Medulla oblongata (tissue), 1 donor: ENCODE results near the gene BBS7.
A peak's percentile ranks its signal among the peaks of the same experiment; 100 is the strongest.

Source experiments
- DNase-seq: peaks from one replicate; pipeline ENCODE4 v3.0.0-alpha.2; 2015; ENCODE audit errors: extremely low spot score

BBS7 gene

GRCh38 chr4:121827853-121828252 lies 42.4 kb downstream of the BBS7 start:
- DNase-seq, result no peak

DNA sequence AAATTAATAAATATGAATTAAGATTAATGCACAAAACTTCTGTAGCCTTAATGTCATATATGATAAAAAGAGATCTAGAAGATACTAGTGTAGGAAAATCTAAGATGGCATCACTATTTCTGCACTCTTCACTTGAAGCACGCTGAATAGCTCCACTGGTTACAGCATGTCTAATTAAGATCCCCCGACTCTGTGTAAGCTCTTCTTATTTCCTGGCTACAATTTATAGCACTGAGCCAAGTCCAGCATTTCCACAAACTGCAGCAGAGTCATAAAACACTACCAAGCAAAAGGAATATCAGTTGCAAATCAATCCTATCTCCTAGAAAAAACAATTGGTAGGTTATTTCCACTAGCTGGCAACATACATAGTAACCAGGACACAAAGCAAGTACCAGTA lies 45.3 kb downstream of the BBS7 start:
- DNase-seq, result peak; percentile 15

DNA sequence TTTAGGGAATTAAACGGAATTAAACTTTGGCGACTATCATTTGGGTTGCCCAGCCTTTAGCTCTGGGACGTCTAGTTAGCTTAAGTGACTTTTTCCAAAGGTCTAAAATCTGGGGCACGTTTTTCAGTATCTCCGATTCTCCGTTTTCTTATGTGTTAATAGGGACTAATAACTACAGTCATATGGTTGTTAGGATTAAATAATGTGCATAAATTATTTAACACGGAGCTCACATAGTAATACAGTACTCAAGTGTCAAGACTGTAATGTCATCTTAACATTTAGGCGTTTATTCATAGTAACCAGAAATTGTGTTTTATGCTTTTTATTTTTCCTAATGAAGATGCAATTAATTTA lies 46.1 kb downstream of the BBS7 start:
- no peak for DNase-seq

DNA sequence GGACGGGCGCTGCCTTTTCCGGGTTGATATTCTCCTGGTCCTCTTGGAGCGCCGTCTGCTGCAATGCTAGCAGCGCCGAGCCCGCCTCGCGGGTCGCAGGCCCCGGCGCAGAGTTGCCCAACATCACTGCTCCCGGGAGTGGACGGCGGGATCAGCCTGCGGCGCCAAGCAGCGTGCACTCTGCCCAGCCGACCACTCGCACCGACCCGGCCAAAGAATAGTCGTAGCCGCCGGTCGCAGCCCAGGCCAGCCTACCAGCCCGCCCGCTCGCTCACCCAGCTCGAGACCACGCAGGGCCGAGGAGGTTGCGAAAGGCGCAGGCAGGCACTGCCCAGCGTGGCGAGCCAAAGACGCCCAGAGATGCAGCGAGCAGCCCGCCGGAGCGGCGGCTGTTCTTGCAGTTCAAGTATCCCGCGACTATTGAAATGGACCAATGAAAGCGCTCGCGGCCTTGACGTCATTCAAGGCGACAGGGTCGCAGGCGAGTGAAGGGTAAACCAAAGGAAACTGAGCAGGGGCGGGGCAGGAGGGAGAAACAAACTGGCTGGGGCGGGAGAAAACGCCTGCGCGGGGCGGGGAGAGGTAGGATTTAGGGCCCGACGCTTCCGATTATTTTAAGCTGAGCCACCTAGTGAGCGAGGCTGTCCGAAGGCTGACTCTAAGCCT lies 46.6 kb downstream of the BBS7 start, which contains the start of gene CCNA2:
Gene CCNA2, minus strand, starts transcription at position 379 of the 666 bp plus-strand sequence. Its CDS starts 255 bp downstream, at position 124.
- peak; percentile 98 for DNase-seq

- no peak for DNase-seq
These were observed 47.3 kb downstream of the BBS7 start for GRCh38 chr4:121822796-121823504.

DNA sequence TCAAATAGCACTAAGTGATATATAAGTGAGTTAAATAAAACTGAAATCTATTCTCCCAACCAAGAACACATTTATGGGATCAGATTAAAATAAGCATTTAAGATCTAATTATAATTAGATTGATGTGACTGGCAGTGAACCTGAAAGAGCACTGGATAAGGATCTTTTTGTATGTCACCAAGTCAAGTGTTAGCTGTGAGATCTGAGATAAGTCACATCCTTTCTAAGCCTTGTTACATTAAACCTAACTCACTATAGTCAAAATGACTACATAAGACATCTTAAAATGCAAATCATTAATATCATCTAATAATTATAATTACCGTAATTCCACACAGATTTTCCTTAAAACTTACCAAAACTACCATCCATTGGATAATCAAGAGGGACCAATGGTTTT lies 48.2 kb downstream of the BBS7 start:
- DNase-seq, result no peak

DNA sequence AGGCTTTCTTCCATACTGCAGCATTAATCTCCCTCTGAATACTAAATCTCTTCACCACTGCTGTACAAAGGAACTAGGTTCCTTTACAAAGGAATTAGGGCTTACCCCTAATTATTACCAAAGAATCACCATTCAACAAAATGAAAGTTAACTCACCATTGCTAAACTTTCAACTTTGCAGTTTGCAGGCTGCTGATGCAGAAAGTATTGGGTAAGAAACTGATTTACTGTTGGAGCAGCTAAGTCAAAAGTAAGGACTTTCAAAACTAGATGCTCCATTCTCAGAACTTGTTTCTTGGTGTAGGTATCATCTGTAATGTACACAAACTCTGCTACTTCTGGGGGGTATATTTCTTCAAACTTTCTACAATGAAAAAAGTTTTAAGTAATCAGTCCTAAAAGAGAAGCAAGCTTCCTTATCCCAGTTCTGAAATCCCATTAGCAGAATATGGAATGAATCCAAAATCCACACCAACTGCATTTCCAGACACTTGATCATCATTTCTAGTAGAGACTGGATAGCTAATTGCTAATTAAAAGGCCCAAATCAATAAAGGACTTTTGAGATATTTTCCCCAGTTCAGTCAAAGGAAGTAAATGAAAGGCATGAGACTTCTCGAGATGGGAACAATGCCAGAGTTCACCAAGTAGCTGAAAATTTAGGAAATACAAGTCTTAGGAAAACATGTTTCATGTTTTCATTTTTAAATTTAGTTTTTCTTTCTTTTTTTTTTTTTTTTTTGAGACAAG lies 50.9 kb downstream of the BBS7 start:
- DNase-seq, result no peak

DNA sequence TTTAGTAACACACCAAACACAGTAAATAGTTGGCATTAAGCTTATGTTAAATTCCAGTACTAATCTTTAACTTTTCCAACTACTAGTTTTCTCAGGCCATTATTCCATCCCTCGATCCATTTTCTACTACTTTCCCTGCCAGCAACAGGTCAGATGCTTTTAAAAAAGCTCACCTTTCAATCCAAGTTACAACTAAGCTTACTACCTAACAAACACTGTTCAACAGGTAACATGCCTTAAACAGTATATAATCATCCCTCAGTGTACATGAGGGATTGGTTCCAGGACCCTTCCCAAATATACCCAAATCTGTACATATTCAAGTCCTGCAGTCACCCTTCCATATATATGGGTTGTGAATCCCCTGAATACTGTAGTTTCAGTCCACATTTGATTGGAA lies 52.1 kb downstream of the BBS7 start:
- DNase-seq, result no peak

- no peak for DNase-seq
These were observed 52.6 kb downstream of the BBS7 start for GRCh38 chr4:121817701-121818100.

- no peak for DNase-seq
These were observed 53.3 kb downstream of the BBS7 start for GRCh38 chr4:121817006-121817405.

DNA sequence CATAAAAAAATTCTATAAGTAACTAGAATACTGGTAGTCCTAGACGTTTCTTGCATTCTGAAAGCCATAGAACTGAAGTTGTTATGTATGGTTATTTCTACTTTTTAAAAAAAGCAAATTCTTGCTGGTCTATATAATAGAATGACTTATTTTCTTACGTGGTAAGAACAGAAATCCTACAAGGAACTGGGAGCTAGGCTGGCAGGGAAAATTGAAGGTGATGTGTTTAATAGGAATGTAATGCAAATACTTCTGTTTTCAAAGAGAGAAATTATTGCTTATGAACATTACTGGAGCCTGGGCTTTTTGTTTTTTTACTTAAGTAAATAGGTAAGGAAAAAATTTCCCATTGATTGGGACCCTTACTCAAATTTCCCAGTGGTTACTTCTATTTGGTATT lies 55.5 kb downstream of the BBS7 start:
- DNase-seq, result no peak

DNA sequence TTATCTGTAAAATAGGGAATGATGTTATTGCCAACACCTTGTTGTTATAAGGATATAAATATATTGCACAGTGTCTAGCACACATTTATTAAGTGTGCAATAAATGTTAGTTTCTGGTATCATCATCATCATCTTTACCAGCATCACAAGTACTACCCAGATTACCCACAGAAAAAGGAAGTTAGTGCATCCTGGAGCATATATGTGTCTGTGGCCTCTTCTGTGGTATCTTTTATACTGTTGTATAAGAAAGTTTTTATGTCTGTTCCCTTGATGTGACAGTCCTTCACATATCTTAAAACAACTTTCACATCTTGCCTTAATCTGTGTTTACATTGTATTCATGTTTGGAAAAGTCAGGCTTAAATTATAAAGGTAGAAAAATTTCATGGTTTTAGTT lies 59.2 kb downstream of the BBS7 start:
- no peak for DNase-seq

- no peak for DNase-seq
These were observed 63.9 kb downstream of the BBS7 start for GRCh38 chr4:121806411-121806810.

DNA sequence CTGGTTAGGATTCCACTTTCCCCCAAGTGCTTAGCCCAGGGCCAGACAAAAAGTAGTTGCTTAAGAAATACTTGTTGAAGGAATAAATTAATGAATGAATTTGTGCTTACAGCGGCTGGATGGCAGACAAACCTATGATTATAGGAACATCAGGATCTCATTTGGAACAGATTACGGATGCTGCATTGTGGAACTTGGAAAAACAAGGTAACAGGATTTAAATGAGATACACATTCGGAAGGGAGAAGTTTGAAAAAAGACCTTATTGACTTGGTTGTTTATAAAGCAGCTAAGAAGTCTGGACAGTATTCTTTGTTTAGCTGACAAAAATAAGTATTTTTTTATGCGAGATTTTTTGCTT lies 68.6 kb downstream of the BBS7 start:
- no peak for DNase-seq

GRCh38 chr4:121800961-121801714 lies 69.1 kb downstream of the BBS7 start, which contains the start of gene EXOSC9:
EXOSC9 (plus strand) TSS chr4:121801323; CDS start chr4:121801425, 102 bp downstream.
- peak; percentile 95 for DNase-seq

DNA sequence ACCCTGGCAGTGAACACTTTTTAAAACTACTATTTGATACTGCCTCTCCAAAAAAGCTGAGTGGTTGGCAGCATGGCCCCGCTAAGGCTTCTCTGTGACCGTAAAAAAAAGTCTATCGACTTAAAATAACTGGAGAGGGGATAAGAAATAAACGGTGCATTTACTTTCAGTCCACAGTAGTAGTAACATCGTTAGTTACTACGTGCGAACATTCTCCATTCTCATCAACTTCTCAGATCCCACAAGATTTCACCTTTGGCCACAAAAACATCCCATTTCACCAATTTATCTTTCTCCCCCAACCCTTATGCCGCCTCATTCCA lies 69.7 kb downstream of the BBS7 start:
- no peak for DNase-seq

DNA sequence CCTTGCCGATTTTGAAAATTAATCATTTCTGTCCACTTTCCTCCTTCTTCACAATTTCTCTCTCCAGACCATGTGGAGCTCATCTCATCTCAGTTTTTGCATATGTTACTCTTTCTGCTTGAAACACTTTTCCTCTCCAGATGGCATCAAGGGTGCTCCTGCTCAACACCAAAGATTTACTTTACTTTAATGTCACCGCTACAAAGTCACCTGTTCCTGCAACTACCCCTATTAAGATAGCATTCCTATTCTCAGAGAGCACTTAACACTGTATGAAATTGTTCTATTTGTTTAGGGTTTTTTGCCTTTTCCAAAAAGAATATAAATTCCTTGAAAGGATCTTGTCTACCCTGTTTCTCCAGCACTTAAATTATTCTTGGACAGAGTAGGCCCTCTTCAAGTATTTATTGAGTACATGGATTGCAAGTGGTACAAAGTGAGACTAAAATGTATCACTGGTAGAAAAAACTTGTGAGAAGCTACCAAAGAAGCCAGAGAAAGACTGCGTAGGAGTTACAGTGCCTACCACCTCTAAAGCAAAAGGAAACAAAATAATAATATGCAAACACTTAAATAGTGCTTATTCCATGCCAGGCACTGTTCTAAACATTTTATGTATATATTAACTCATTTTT lies 70.3 kb downstream of the BBS7 start:
- peak; percentile 6 for DNase-seq

DNA sequence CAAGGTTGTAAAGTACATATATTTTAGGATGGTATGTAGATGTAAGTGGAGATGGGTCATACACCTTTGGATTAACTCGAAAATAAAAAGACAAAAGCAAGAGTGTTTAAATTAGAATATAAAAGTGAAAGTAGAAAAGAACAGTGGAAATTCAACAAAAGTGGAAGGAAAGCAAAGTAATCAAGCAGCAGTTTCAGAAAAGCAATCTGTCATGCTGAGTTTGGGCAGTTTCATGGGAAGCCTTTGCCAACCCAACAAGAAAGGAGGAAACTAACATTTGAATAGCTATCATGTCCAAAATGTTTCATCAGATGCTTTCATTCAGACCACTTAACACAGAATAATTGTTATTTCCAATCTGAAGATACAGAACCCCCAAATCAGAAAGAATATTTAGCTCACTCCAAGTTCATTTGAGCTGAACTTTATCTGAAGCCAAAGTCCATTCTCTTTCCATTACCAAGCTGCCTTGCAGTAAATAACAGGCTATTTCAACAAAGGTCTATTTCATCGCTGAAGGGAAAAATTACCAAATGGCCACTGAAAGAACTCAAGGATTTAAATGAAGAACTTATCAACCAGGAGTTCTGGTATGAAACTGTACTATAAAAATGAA lies 71.0 kb downstream of the BBS7 start:
- peak; percentile 14 for DNase-seq

DNA sequence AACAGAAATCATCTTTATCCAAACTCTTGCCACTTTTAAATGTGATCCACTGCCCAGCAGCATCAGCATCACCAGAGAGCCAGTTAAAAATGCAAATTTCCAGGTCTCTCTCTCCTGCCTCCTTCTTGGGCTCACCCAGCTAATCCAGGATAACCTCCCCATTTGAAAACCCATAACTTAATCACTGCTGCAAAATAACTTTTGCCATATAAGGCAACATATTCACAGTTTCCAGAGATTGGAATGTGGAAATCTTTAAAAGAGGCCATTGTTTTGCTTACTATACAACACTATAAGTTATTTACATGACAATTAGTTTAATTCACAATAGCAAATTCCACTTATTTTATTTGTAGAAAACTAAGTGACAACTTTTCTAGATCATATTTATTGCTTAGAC lies 74.0 kb downstream of the BBS7 start:
- no peak for DNase-seq

GRCh38 chr4:121794505-121795188 lies 75.6 kb downstream of the BBS7 start:
- DNase-seq, result no peak

DNA sequence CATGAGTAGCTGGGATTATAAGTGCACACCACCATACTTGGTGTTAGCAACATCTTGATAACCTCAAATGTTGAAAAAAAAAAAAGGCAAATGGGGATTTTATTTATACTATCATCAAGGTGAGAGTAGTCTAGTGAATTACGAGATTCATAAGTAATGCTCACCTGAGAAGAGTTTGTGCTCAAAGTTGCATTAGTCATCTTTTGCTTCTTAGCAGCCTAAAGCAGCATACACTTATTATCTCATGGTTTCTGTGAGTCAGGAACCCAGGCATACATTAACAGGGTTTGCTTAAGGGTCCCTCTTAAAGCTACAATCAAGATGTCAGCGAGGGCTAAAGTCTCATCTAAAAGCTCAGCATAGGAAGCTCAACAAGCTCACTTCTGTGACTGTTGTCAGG lies 77.3 kb downstream of the BBS7 start:
- DNase-seq, result no peak
